ES-I3 (cell line): ENCODE measurements around the gene NF1.
"Not testable (repeated sequence)": the region's sequence is repeated elsewhere in the genome, so short reads cannot be mapped to it uniquely, and the experiment has no call there.

ENCODE experiments used
- H3K36me3 ChIP-seq: 2 replicates; pipeline ENCODE4 v1.6.1; 2013; ENCODE audit warnings: mild to moderate bottlenecking, low read length, control low read depth, moderate library complexity; ENCODE audit not compliant: insufficient read depth
- H3K4me1 ChIP-seq: 2 replicates; pipeline ENCODE4 v1.6.1; 2013; ENCODE audit warnings: mild to moderate bottlenecking, control low read depth, low read length; ENCODE audit not compliant: insufficient read depth
- H3K9ac ChIP-seq: 2 replicates; pipeline ENCODE4 v1.6.1; 2013; ENCODE audit warnings: low read depth, mild to moderate bottlenecking, low read length, moderate library complexity
- H3K9me3 ChIP-seq: 2 replicates; pipeline ENCODE4 v1.6.1; 2013; ENCODE audit warnings: mild to moderate bottlenecking, low read length, moderate library complexity; ENCODE audit not compliant: control insufficient read depth, insufficient read depth

Gene NF1

DNA sequence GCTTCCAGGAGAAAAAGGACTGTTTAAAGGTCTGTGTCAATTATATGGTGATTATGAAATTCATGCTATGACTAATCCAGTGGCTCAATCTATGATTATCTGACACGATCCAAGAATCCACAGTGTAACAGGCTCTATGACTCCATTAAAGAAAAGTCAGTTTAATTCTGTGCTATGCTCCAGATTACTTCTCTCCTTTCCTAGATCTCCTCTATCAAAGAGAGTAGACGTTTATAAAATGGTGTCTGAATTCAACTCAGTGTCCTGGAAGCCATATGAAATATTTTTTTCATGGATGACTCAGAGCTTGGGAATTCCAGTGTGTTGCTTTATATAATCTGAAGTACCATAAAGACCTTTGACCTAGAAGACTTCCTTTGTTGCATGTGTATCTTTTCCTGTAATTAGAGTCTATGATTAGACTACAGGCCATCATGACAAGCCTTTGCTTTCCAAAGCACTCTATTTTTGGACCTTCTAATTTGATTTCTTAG lies 27.0 kb upstream of the NF1 start:
- peaks cover 17% of the 10 kb centered on the region for H3K4me1 ChIP-seq
- H3K9me3 ChIP-seq = no peaks in the 10 kb centered on the region
- no peaks in the 10 kb centered on the region for H3K36me3 ChIP-seq
- no peak overlapping the region for H3K9ac ChIP-seq

DNA sequence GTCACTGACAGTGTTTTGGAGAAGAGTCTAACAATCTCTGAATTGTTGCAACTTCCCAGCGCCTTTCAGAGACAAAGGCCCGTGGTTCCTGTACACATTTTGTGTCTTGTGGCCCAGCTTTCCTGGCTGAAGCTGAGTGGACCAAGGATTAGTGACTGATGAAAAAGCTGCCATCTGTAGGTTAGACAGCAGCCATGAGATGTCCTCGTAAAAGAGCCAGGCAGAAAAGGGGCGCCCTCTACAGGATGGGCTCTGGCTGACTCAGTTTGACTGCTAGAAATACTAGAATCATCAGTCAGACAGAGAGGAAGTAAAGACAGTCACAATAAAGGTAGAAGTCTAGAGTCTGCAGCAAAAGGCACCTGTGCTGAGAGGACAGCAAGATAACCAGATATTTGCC lies 26.5 kb upstream of the NF1 start:
- Histone ChIP-seq H3K9me3 (no peaks in the 10 kb centered on the region), H3K9ac (no peak overlapping the region), H3K4me1 (peaks cover 19% of the 10 kb centered on the region), H3K36me3 (no peaks in the 10 kb centered on the region)

DNA sequence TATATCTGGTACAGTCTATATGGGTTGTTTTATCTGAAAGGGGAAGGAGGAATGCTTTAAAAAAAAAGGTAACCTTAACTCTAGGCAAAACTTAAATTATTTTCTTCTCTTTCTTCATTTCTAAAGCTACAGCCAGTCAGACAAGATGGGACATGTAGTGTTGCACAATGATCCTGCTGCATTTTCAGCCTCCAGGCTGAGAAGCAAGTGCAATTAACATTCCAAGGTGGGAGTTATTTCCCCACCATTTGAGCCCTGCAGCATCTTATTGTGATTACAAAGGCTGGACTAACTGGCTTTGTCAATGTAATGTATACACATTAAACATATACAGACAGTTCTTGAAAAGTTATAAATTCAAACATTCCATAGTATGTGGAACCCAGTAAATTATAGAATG lies 22.6 kb upstream of the NF1 start:
- H3K4me1 ChIP-seq = peaks cover 34% of the 10 kb centered on the region
- H3K9ac ChIP-seq = no peak overlapping the region

DNA sequence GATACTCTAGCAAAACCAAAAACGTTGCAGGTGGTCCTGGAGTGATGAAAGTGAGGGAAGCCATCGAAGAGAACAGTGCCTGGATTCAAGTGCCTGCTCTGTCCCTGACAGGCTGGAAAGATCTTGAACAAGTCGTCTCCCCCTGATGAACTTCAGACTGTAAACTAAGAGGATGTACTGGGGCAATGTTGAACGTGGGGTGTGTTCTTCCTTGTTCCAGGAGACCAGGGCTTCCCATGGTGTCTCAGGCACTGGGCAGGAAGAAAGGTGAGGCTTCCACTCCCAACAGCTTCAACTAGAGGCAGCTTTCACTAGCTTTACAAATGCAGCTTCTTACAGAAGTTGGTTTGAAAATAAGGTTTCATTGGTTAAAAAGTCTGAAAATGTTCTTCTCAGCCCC lies 21.4 kb upstream of the NF1 start:
- Histone ChIP-seq H3K9me3 (no peaks in the 10 kb centered on the region), H3K36me3 (no peaks in the 10 kb centered on the region), H3K9ac (no peak overlapping the region), H3K4me1 (peaks cover 34% of the 10 kb centered on the region)

More for the DNA sequence above, 22.6 kb upstream of the NF1 start:
- Histone ChIP-seq H3K36me3 (no peaks in the 10 kb centered on the region), H3K9me3 (no peaks in the 10 kb centered on the region)

DNA sequence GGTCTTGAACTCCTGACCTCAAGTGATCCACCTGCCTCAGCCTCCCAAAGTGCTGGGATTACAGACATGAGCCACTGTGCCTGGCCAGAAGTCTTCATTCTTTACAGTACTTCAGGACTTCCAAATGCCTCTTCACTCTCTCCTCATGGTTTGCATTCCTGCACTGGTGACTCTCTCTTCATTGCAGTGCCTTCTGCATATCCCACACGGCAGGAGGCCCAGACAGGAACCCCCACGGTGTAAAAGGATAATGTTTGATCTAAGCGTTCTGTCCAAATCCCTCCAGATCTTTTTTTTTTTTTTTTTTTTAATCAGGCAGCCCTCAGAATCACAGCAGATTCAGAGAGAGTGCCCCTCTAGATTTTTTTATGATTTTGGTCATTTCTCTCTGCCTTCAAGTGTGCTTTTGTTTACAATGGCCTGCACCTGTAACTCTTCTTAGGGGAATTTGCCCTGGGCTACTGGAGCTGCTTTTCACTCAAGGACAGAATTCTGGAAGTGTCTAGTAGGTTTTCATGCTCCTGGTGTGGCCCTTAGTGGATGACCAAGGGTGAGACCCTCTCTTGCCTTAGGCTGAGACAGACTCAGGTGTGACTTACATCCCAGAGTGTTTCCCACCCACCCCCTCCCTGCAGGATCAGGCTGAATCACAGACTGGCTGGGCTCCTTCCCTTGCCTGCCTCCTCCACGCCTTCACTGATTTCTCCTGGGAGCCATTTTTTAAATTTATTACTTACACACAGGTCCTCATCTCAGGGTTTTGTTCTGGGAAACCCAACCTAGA lies 19.8 kb upstream of the NF1 start:
- Histone ChIP-seq H3K4me1 (peaks cover 34% of the 10 kb centered on the region), H3K9ac (no peak overlapping the region), H3K9me3 (no peaks in the 10 kb centered on the region), H3K36me3 (no peaks in the 10 kb centered on the region)

DNA sequence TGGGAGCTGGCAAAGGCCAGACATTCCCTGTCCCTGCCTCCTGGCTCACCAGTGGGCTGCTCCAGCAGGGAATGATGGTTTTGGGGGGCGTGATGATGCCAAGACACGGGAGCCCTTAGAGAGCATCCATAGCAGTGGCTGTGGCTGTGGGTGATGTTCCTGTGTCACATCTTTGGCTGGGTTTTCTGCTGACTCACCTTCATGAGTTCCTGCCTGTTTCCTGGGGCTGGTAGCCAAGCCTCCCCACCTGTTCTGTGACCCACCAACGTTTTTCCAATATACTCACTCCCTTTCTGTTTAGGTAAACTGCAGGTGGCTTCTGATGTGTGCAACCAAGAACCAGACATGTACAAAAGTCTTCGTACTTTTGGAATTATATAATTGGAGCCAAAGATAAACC lies 16.5 kb upstream of the NF1 start:
- H3K4me1 ChIP-seq = peaks cover 16% of the 10 kb centered on the region; the same call in 1 of the 2 replicates
- H3K36me3 ChIP-seq = no peaks in the 10 kb centered on the region
- H3K9ac ChIP-seq = no peak overlapping the region
- no peaks in the 10 kb centered on the region for H3K9me3 ChIP-seq

DNA sequence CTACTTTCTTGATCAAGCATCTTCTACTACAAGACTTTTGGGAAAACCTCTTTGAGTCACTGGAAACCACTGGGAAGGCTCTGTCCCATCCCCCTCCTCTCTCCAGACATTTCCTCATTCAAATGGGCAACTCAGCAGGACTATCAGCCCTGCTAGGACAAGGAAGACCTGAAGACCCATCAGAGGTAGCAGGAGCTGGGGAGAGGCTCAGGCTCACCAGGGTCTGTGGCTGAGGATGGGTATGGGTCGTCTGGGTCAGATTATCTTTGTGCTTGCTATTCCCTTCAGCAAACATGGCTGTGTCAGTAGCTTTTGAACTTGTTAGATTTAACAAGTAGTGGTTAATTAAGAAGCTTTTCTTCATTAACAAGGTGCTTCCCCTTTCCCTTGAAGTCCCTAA lies 15.0 kb upstream of the NF1 start:
- Histone ChIP-seq H3K9ac (no peak overlapping the region), H3K4me1 (0 out of 2 replicates have a peak, but pooled peaks cover 7% of the 10 kb centered on the region), H3K9me3 (no peaks in the 10 kb centered on the region), H3K36me3 (no peaks in the 10 kb centered on the region)

DNA sequence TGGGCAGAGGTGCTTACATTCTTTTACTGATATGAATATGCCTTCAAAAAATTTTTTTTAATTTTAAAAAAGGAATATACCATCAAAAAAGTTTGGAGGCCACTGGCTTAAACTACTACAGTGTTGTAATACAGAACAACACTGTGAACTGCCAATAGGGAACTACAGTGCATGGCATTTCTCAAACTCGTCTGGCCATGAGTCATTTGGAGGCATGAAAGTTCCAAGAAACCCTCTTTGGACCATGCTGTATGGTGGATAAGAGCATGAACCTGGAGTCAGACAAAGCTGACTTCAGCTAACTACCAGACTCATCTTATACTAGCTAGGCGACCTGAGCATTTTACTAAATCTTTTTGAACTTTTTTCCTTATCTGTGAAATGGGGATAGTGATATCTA lies 9.2 kb upstream of the NF1 start:
- no peak overlapping the region for H3K9ac ChIP-seq
- H3K9me3 ChIP-seq = no peaks in the 10 kb centered on the region
- no peaks in the 10 kb centered on the region for H3K36me3 ChIP-seq
- H3K4me1 ChIP-seq = 0 out of 2 replicates have a peak, but pooled peaks cover 3% of the 10 kb centered on the region

DNA sequence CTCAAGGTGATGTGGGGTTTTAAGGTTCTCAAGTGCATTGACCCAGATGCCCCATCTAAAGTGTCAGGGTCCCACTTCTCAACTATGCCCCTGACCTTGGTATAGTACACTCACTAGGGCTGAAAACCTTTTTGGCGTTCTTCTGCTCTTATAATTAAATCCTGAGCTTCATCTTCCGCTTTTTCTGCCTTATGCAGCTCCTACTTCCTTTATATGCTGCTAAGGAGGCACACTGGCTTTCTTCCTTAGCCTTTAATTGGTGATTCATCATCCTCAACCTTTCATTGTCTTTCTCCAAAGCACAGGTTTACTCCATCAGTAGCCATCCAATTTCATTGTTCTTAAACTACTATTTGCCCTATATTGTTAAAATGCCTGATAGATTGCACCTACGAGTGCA lies 5.3 kb upstream of the NF1 start:
- Histone ChIP-seq H3K36me3 (no peaks in the 10 kb centered on the region), H3K9me3 (no peaks in the 10 kb centered on the region), H3K4me1 (0 out of 2 replicates have a peak, but pooled peaks cover 3% of the 10 kb centered on the region)

DNA sequence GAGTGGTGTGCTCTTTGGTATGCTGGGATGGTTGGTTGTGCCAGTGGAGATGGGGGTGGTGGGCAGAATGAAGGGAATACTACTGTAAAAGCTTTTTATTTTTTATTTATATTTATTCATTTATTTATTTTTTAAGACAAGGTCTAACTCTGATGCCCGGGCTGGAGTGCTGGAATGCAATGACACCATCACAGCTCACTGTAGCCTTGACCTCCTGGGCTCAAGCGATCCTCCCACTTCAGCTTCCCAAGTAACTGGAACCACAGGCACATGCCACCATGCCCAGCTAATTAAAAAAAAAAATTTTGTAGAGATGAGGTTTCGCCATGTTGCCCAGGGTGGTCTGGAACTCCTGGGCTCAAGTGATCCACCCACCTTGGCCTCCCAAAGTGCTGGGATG lies 4.1 kb upstream of the NF1 start:
- not testable (repeated sequence) for H3K36me3 ChIP-seq, H3K9me3 ChIP-seq, H3K4me1 ChIP-seq, H3K9ac ChIP-seq

More for the DNA sequence above, 5.3 kb upstream of the NF1 start:
- no peak overlapping the region for H3K9ac ChIP-seq

DNA sequence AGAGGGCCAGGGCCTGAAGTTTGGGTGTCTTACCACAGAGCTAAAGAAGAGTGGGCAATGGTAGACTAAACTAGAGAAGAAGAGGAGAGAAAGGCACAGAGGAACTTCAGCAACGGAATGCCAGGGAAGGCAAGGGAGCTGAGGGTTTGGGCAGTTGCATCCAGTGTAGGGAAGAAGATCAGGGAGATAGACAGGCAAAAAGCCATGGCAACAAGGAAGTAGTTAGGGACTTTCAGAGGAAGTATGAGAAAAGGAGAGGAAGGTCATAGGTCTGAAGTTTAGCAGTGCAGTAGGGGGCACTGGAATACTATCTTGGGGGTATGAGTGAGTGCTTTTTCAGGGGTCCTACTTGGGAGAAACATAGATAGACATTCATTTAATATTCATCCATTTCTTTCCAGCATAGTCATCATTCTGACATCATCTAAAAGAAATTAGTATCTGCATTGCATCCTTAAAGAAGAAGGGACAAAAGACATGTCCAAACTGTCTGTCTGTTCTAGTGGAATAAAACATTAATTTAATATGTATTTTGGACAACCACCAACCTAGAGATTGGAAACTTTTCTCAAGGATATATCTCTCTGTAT lies 2.2 kb upstream of the NF1 start:
- H3K4me1 ChIP-seq = 0 out of 2 replicates have a peak, but pooled peaks cover 1% of the 10 kb centered on the region
- no peak overlapping the region for H3K9ac ChIP-seq
- no peaks in the 10 kb centered on the region for H3K9me3 ChIP-seq
- H3K36me3 ChIP-seq = no peaks in the 10 kb centered on the region

DNA sequence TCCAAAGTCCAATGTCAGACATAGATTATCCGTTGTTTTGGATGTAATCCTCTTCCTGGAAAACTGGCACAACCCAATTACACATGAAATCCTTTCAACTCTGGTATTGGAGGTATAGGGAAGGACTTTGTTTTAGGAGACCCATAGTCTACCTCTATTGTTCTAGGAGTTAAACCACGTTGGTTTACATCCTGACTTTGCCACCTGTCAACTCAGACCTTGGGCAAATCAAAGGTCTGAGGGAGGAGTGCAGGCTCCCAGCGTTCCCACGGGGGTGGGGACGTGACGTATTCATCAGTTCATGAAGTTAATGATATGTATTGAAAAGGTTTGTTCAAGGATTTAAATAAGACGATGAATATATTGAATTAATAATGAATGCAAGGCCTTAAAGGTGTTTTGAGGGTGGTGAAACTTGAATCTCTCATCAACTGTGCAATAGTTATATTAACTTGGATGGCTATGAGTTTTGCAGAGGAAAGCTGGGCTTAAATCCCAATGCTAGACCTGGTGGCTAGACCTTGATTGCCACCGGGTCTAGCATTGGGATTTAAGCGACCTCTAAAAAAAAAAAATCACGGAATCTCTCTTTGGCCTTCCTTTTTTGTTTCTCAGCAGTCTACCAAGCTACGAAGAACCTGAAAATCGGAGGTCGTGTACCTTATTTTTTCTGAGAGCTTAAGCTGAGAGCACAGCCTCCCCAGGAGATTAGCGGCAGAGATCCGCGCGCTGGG lies 744 bp upstream of the NF1 start:
- H3K4me1 ChIP-seq = no peaks in the 10 kb centered on the region
- H3K36me3 ChIP-seq = no peaks in the 10 kb centered on the region
- peak overlapping the region; percentile 73 for H3K9ac ChIP-seq
- no peaks in the 10 kb centered on the region for H3K9me3 ChIP-seq

DNA sequence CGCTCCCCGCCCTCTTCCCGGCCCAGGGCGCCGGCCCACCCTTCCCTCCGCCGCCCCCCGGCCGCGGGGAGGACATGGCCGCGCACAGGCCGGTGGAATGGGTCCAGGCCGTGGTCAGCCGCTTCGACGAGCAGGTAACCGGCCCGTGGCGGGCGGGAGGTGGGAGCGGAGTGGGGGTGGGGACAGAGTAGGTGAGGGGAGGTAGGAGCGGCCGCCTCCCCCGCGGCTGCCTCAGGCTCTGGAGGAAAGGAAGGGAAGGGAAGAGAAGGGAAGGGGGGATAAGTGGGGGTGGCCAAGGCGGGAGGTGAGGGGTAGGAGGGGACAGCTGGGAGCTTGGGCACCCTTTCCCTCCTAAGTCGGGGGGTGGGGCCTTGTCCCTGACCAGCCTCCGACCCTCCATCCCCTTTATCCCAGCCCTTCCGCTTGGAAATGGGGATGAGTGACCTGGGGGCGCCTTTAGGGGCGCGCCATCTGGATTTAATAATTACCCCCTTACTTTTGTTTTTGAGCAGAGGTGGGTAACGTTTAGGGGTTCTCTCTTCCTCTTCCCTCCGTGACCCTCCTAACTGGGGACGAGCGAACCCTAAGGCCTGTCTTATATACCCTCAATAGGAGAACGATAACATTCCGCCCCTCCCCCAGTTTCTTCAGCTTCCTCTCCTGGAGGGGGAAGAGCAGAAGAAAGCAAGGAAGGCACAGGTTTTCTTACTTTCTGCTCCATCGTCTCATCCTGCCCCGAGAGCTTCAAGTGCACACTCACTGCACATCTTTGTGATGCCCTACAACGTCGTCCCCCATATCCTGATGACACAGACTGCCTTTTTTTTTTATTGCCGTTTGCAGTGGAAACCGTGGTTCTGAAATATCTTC lies 694 bp downstream of the NF1 start:
- Histone ChIP-seq H3K4me1 (no peaks in the 10 kb centered on the region), H3K9me3 (no peaks in the 10 kb centered on the region), H3K36me3 (no peaks in the 10 kb centered on the region), H3K9ac (peak overlapping the region; percentile 70)

DNA sequence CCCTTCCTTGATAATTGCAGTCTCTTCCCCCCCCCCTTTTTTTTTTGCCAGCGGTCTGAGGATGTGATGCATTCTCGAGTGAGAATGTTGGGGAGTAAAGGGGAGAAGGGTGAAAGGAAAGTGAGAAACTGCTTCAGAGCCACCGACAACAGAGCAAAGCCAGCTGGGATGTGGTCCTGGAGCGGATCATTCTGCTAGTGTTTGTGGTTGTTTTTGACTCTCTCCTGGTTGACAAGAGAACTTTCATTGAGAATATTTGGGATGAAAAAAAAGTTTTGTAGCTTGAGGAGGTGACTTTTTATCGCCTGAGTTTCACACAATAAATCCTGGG lies 1.3 kb downstream of the NF1 start:
- H3K4me1 ChIP-seq = no peaks in the 10 kb centered on the region
- peak overlapping the region; percentile 70 for H3K9ac ChIP-seq
- H3K9me3 ChIP-seq = no peaks in the 10 kb centered on the region
- no peaks in the 10 kb centered on the region for H3K36me3 ChIP-seq
